ENCODE data around the gene HIPK4.
"Not testable (repeated sequence)": the region's sequence is repeated elsewhere in the genome, so short reads cannot be mapped to it uniquely, and the experiment has no call there.

HIPK4 gene

DNA sequence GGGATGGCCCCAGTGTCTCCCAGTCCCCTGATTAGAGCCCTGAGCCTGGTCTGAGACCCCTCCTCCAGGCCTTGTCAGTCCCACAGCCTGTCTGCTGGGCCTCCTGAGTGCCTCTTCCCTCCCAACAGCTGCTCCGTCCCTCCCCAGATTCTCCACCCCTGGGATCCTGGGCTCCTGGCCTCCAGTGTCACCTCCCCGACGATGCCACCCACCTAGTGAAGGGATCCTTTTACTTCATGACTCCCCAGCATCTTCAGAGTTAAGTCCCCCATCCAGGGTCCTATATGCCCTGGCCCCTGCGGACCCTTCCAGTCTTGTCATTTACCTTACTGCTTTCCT, 27.6 kb upstream of the HIPK4 start:
- no peak for DNase-seq (ENCODE audit: low read depth in 2 of 2)

DNA sequence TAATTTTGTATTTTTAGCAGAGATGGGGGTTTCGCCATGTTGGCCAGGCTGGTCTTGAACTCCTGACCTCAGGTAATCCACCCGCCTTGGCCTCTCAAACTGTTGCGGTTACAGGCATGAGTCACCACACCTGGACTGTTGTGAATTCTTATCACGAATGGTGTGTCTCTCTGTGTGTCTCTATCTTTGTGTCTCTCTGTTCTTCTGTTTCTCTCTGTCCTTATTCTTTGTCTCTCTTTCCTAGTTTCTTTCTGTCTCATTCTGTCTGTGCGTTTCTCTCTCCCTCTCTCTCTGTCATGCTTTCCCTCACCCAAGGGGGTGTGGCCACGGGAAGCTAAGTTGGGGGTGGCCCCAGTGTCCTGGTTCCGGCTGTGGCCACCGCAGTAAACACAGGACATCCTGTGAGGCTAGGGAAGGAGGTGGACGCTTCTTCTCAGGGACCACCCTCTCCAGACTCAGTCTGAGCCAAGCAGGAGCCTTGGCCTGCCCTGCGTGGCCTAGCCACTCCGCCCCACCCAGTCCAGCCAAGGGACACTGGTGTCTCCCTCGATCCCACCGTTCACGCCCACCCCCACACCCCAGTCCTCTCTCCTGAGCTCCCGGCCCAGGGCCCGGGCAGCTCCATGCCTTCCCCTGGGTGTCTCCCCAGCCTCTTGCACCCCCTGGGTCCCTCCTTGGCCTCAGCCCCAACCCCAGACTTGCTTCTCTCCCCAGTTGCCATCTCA, 27.1 kb upstream of the HIPK4 start:
- DNase-seq (ENCODE audit: low read depth in 2 of 2): no peak

DNA sequence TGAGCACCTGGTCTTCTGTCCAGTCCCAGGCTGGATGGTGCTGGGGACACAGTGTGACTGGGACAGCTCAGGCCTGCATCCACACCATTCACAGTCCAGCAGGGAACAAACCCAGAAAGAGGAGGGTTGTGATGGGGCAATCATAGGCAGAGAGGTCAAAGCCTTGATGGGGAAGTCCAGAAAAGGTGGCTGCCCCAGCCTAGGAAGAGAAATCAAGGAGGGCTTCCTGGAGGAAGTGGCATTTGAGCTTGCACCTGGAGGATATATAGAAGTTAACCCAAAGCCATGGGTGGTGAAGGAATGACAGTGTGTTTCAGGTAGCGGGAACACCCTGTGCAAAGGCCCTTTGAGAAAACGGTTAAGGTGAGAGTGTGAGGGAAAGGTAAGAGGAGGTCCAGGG, 25.8 kb upstream of the HIPK4 start:
- DNase-seq (ENCODE audit: low read depth in 2 of 2): no peak

DNA sequence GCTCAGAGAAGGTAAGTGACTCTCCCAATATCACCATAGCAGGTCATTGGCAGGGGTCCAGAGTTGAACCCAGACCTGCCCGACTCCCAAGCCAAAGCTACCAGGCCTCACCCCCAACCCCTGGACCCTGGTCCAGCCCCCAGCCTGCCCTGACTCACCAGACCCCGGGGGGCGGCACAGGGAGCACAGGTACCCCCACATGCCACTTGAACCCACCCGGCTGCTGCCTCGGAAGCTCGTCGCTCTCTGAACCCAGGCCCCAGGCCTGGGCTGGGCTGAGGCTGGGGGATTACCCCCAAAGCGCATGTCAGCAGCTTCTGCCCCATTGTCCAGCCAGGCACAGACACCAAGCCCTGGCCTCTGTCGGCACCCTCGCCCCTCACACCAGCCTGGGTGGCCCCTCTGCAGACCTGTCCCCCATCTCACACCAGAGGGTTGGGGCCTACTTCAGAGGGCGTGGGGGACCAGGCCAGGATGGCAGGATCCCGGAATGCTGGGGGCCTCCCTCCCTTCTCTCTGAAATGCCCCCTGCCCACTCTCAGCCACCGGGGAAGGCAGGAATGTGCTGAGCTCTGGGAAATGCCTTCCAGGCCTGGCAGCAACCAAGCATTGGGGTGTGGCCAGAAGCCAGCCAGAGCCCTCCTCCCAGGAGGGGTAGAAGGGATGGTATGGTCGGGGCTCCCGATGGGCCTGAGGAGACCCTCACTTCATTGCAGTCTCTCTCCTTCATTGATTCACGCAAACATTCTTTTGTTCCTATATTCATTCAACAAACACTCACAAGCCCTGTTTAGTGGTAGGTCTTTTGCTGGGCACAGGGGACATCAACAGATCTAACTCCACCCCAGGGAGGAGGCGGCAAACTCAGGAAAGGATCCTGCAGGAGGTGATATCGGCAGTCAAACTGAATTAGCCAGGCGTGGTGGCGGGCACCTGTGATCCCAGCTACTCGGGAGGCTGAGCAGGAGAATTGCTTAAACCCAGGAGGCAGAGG, 24.9 kb upstream of the HIPK4 start:
- no peak for DNase-seq (ENCODE audit: low read depth in 2 of 2)

DNA sequence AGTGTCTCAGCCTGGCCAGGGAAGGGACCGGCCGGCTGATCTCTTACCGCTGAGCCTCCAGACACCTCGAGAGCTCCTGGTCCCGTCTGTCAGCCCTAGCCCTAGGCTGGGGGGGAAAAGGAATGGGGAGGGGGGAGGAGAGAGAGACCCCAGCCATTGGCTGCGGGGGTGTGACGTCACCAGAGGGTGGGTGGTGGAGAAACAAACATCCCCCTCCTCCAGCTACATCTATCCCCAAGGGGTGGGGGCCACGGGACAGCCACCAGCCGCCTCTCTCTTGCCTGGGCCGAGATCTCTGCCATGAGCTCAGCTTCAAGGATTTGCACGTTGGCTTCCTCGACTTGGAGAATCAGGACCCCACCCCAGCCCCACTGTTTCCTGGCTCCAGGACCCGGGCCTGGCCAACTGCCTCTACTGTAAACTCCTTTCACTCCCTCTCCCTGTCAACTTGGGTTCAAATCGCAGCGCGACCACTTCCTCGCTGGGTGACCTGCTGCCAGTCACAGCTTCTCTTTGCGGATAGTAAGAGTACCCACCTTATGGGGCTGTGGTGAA, 23.4 kb upstream of the HIPK4 start, which contains the start of gene PRX:
Gene PRX, minus strand, starts transcription at position 88 of the 555 bp plus-strand sequence. CDS start 5,446 bp downstream, outside the sequence.
- no peak for DNase-seq (ENCODE audit: low read depth in 2 of 2)

DNA sequence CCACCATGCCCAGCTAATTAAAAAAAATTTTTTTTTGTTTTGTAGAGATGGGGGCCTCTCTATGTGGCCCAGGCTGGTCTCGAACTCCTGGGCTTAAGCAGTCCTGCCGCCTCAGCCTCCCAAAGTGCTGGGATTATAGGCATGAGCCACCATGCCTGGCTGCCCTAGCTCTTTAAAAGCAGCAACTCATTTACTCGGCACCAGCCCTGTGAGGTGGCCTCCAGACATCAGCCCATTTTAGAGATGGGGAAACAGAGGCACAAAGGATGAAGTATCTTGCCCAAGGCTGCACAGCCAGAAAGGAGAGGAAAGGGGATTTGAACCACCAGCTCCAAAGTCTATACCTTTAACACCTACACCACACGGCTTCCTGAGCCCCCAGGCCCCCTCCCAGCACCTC, 22.9 kb upstream of the HIPK4 start:
- no peak for DNase-seq (ENCODE audit: low read depth in 2 of 2)

DNA sequence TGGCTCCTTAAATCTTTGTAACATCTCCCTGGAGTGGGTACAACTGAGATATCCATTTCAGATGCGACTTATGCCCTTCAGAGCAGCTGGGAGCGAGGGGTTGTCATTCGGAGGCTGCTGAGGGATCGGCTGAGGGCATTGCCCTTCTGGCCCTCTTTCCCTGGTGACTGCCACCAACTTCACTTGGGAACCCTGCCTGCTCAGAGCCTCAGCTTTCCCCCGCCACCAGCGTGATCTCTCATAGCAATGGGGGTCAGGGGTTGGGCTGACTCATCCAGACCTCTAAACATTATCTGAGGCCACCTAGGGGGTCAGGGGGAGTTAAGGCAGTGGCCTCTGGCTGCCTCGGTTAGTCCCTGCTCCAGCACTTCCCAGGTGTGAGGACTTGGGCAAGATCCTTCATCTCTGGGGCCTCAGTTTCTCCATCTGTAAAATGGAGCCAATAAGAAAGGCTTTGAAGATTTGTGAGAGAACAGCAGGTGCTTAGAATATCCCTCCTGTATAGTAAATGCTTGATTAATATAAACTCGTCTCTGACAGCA, 22.0 kb upstream of the HIPK4 start:
- DNase-seq (ENCODE audit: low read depth in 2 of 2): no peak

DNA sequence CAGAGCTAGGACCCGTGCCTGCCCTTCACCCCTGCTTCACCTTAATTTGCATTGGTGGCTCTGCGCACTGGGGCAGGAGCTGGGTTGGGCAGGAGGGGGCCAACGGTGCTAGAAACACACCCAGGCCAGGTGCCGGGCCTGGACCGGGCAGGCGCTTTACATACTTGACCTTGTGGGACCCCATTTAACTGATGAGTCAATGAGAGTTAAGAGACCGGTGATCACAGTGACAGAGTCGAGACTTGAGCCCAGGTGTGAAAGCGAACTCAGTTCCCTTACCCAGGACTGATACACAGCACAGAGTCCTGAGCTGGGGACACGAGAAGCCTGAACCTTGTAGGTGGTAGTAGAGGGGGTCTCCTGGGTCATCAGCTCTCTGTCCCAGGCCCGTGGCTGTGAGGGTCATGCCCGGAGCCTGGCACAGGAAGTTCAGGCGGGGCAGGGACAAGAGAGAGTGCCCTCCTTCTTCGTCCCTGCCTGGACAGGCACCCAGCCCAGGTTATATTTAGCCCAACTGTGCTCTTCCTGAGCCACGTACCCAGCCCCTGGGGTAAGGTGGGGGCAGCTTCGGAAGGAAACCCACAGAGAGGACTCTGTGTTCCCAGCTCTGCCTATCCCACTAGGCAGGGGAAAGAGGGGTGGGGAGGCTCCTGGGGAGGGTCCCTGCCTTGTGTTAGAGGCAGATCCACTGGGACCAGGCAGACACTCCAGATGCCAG, 21.3 kb upstream of the HIPK4 start:
- no peak for DNase-seq (ENCODE audit: low read depth in 2 of 2)

DNA sequence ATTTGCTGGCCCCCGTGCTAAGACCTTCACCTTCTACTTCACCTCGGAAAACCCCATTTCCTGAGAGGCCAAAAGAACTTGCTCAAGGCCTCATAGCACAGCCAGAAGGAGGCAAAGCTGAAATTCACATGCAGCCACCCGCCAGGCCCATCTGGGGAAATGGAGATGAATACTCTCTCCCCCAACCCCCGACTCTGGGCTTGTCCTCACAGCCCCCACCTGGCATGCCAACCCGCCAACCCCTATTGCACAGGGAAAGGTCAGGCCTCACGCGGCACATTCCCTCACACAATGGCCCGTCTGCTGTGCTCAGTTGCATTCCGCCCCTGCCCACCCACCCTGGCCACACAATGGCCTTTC, 20.0 kb upstream of the HIPK4 start:
- no peak for DNase-seq (ENCODE audit: low read depth in 2 of 2)

DNA sequence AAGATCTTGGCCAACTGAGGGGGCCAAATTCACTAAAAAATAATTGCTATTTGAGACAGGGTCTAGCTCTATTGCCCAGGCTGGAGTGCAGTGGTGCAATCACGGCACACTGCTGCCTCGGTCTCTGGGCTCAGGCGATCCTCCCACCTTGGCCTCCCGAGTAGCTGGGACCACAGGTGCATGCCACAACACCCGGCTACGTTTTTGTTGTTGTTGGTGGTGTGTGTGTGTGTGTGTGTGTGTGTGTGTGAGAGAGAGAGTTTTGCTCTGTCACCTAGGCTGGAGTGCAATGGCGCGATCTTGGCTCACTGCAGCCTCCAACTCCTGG, 18.6 kb upstream of the HIPK4 start:
- DNase-seq (ENCODE audit: low read depth in 2 of 2): not testable (repeated sequence)

DNA sequence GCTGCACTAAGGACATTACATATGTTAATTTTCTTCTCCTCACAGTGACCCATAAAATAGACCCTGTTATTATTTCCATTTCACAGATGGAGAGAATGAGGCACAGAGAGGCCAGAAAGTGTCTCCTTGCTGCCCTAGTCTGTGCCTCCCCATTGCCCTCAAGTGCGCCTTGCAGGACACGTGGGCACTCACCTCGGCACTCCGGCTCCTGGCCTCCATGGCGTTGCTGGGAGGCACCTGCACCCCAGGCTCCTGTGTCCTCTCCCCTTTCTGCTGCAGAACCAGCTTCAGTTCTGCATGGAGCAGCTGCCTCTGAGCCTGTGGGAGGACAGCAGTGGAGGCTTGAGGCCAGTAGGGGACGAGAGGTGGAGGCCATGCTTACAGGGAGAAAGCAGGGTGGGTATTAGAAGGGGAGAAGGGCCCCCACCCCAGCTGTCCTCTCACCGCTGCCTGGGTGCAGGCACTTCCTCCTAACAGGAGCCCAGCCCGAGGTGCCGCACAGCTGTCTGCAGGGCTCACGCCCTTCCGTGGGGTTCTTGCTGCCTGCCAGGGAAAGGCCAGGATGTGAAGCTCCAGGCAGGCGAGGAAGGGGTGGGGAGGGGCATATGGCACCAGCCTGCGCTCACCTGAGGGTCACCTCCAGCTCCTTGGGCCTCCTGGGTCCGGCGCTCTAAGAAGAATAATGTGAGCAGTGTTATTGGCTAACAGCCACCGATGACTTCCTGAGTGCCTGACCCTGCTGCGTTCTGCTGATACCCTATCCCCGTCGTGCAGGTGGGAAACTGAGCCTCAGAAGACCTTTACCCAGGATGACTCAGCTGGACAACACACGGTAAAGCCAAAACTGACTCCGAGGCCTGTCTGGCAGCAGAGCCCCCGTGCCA, 18.0 kb upstream of the HIPK4 start:
- no peak for DNase-seq (ENCODE audit: low read depth in 2 of 2)

DNA sequence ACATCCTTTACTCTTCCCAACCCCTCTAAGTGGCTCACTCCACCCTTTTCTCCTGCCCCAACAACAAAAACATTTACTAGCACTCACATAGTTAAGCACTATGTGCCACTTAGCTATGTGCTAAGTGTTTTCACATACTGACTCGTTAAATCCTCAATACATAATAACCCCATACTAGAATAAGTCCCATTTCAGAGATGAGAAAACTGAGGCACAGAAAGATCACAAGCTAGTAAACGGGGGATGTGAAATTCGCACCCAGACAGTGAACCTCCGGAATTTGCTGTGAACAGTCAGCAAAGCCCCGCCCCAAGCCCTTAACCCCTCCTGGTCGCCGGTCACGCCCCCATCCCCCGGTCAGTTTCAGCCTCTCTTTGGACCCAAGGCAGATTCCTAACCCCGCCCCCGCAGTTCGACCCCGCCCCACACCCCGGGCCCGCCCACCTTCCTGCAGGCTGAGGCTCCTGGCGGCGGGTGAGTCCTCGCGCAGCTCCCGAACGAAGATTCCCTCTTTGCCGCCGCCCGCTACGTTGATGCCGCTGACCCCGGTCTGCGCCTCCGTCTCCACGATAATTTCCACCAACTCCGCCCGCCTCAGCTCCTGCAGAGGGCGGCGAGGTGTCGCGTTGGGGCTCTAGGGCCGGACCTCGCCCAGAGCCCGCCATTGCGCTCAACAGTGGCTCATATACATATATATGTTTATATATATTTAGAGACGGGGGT, 13.4 kb upstream of the HIPK4 start:
- DNase-seq (ENCODE audit: low read depth in 2 of 2): peak; percentile 58 to 61

DNA sequence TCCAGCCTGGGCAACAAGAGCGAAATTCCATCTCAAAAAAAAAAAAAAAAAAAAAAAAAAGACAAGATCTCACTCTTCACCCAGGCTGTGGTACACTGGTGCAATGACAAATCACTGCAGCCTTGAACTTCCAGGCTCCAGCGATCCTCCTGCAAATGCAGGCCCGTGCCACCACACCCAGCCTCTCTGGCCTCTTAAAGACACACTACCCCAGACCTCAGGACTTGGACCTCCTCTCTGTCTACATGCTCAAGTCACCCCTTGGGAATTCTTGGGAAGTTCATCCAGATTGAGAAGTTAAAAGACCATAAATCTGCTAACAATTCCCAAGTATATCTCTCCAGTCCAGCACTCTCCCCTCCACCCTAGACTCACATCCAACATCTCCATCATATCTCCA, 10.6 kb upstream of the HIPK4 start:
- no peak for DNase-seq (ENCODE audit: low read depth in 2 of 2)

DNA sequence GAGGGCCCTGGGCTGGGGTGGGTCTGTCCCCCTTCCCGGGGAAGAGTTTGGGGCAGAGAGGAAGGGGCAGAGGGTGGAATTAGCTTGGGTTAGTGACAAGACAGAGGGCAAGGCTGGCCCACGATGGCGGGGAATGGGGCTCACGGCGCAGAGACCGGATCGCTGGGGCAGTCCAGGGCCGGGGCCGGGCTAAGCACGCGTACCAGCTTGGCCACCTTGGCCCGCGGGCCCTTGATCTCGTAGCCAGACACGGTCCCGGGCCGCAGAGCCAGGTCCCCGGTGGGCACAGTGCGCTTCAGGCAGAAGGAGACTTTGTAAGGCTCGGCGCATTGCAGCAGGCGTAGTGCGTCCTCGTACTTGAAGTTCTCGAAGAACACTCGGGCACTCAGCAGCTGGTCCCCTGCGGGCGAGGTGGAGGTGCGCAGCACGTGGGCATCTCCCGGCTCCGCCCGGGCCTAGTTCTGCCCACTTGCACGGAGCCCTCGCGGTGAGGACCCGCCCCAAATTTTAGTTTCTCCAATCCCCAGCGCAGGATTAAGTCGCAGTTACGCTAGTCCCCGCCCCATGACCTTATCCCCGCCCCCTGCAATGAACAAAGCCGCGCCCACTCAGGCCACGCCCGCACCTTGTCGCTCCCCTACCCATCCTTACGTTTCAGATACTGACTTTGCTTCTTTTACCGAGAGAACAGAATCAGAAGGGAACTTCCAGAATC, 8.6 kb upstream of the HIPK4 start:
- DNase-seq (ENCODE audit: low read depth in 2 of 2): peak in 1 of 2 donors; percentile 38

DNA sequence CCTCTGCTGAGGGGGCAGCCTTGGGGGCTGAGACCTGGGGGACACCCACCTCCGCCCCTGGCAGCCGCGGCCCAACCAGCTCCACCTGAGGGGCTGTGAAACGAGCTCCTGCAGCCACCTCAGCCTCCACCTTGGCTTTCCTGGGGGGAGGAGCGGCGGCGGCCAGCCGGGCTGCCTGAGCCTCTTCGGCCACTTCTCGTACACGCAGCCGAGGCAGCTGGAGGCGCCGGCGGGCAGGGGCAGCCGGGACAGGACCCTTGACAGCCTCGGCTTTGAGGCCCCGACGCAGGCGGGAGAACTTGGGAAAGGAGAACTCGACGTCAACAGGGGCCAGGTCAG, 7.6 kb upstream of the HIPK4 start:
- no peak for DNase-seq (ENCODE audit: low read depth in 2 of 2)

DNA sequence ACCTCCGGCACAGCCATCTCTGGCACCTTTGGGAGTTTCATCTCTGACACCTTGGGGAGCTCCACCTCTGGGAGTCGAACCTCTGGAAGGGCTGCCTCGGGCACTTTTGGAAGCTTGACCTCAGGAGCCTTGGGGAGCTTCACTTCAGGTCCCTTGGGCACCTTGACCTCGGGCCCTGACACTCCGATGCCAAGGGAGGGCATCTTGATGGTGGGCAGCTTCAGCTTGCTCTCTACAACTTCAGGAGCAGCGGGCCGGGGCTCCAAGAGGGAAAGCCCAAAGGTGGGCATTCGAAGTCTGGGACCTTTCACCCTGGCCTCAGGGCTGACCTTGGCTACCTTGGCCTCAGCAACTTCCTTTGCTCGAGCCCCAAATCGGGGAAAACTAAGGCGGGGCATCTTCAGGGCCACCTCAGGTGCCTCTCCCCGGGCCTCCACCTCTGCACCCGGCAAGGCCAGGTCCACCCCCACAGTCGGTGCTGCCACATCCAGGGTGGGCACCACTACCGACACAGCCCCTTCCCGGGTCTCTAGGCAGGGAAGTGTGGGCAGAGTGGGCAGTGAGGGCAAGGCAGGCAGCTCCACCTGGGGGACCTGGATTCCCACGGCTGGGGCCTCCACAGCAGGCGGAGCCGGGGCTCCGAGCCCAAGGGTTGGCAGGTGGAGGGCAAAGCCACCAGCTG, 7.0 kb upstream of the HIPK4 start:
- DNase-seq (ENCODE audit: low read depth in 2 of 2): no peak

DNA sequence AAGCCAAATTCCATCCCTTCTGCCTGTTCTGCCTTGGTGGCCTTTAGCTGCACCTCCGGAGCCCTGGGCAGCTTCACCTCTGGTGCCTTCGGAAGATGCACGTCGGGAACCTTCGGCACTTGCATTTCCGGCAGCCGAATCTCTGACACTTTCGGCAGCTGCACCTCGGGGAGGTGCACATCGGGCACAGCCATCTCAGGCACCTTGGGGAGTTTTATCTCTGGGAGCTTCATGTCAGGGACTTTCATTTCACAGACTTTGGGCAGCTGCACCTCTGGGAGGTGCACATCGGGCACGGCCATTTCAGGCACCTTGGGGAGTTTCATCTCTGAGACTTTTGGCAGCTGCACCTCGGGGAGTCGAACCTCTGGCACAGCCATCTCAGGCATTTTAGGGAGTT, 6.0 kb upstream of the HIPK4 start:
- no peak for DNase-seq (ENCODE audit: low read depth in 2 of 2)

DNA sequence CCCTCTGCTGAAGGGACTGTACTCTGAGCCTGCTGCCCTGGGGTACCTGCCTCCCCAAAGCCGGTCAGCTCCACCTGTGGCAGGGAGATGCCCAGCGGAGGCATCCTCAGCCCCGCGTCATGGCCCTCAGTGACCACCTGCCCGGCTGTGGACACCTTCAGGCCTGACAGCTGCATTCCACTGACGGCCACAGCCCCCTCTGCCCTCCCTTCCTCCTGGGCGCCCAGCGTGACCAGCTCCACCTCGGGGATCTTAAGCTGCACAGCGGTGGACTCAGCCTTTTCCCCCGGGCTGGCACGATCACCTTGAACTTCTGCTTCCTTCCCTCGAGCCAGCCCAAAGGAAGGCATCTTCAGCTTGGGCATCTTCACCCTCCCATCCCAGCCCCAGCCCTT, 4.8 kb upstream of the HIPK4 start:
- no peak for DNase-seq (ENCODE audit: low read depth in 2 of 2)

All from stimulated activated CD8-positive, alpha-beta memory T cell treated with anti-CD3 and anti-CD28 coated beads, Interleukin-15, amount 100 ng/mL, for 4 hours (primary cell).